OCI-LY7 (cell line): ENCODE data around the gene MFN1. TPM values are rescaled to one million over a fixed set of nuclear protein-coding genes. Genes with fewer than 3 reads are reported as not detected.

Source experiments
- BruUV-seq: library from RNA; stranded (reverse); fragments of 400-500 nt; replicated peaks from 2 replicates; lab custom pipeline; 2021; lab: Mats Ljungman, UMichigan
- CTCF ChIA-PET: fragments of 300-600 bp; sonication (Branson Sonifier 250); formaldehyde crosslinking; loops from one replicate; lab custom pipeline; 2022; ENCODE audit warnings: antibody characterized with exemption; ENCODE audit not compliant: unreplicated experiment; lab: Charles Lee
- POLR2A ChIA-PET: fragments of 300-600 bp; sonication (Branson Sonifier 250); formaldehyde crosslinking; loops from one replicate; lab custom pipeline; 2022; ENCODE audit warnings: antibody characterized with exemption; lab: Charles Lee
- DNase-seq: peaks from one replicate; pipeline ENCODE4 v3.0.0-alpha.2; 2015; ENCODE audit warnings: low spot score
- H2AFZ ChIP-seq: fragments of 200-600 bp; sonication (generic), shearing (Covaris generic); 2 replicates; pipeline ENCODE4 v1.6.1; 2014; ENCODE audit warnings: mild to moderate bottlenecking, antibody characterized with exemption, low read length, moderate library complexity
- H3K27ac ChIP-seq: fragments of 200-600 bp; sonication (generic); 2 replicates; pipeline ENCODE4 v1.5.1; 2014; ENCODE audit warnings: mixed run types, low read depth, mild to moderate bottlenecking, moderate library complexity, low read length, inconsistent platforms; ENCODE audit not compliant: poor library complexity, severe bottlenecking
- H3K36me3 ChIP-seq: fragments of 200-600 bp; sonication (generic); 2 replicates; pipeline ENCODE4 v1.6.1; 2014; ENCODE audit warnings: mild to moderate bottlenecking, antibody characterized with exemption, low read length, moderate library complexity, mixed read lengths; ENCODE audit not compliant: insufficient read depth
- H3K4me1 ChIP-seq: fragments of 200-600 bp; sonication (generic); 2 replicates; pipeline ENCODE4 v1.5.1; 2014; ENCODE audit warnings: mild to moderate bottlenecking, low read length; ENCODE audit not compliant: insufficient read depth, poor library complexity, severe bottlenecking
- H3K4me2 ChIP-seq: fragments of 200-600 bp; sonication (generic); 2 replicates; pipeline ENCODE4 v1.6.1; 2014; ENCODE audit warnings: mild to moderate bottlenecking, low read length
- H3K4me3 ChIP-seq: fragments of 200-600 bp; sonication (generic); 2 replicates; pipeline ENCODE4 v1.5.1; 2014; ENCODE audit warnings: mild to moderate bottlenecking, low read depth, low read length; ENCODE audit not compliant: poor library complexity, severe bottlenecking
- H3K79me2 ChIP-seq: fragments of 200-600 bp; sonication (generic); 2 replicates; pipeline ENCODE4 v1.6.1; 2016; ENCODE audit warnings: low read depth, mild to moderate bottlenecking, low read length, moderate library complexity, mixed read lengths; ENCODE audit not compliant: insufficient read depth
- H3K9me2 ChIP-seq: fragments of 200-600 bp; sonication (generic); 2 replicates; pipeline ENCODE4 v1.6.1; 2016; ENCODE audit warnings: mild to moderate bottlenecking, low read length, mixed read lengths; ENCODE audit not compliant: insufficient read depth
- H3K9me3 ChIP-seq: fragments of 200-600 bp; sonication (generic); 2 replicates; pipeline ENCODE4 v1.6.1; 2014; ENCODE audit warnings: mild to moderate bottlenecking, mixed run types, low read length, mixed read lengths
- H4K20me1 ChIP-seq: fragments of 200-600 bp; sonication (generic); 2 replicates; pipeline ENCODE4 v1.6.1; 2014; ENCODE audit warnings: mild to moderate bottlenecking, antibody characterized with exemption, low read length, moderate library complexity, mixed read lengths; ENCODE audit not compliant: insufficient read depth
- EZH2phosphoT487 ChIP-seq: fragments of 200-600 bp; sonication (generic); IDR thresholded peaks from 2 replicates; pipeline ENCODE4 v1.6.1; 2018; ENCODE audit warnings: low read depth, borderline replicate concordance, mild to moderate bottlenecking, mixed run types, antibody characterized with exemption, low read length, moderate library complexity, mixed read lengths
- intact Hi-C: fragments of 100-400 bp; cut with micrococcal nuclease; formaldehyde crosslinking; loops from one replicate; pipeline ENCODE4 v1.10.0; 2022; ENCODE audit not compliant: unreplicated experiment
- total RNA-seq, 2 experiments: library from RNA; depleted of rRNA in 1 of 2; stranded (reverse); fragments of >200 nt in 1 of 2; shearing (Covaris generic) in 1 of 2; gene quantifications; 2 replicates each; pipeline ENCODE4 v1.2.3, GENCODE V29; 2014 to 2022
- TF ChIP-seq, protein P1 (sequence below): fragments of 200-600 bp; sonication (generic); conservative IDR thresholded peaks from 2 replicates; pipeline ENCODE4 v1.5.1; 2014; ENCODE audit warnings: mild to moderate bottlenecking, antibody characterized with exemption, low read length, moderate library complexity, mixed read lengths

Gene MFN1
- total RNA-seq, 2 experiments from 2014 or later: 23.0 to 41.8 TPM

DNA sequence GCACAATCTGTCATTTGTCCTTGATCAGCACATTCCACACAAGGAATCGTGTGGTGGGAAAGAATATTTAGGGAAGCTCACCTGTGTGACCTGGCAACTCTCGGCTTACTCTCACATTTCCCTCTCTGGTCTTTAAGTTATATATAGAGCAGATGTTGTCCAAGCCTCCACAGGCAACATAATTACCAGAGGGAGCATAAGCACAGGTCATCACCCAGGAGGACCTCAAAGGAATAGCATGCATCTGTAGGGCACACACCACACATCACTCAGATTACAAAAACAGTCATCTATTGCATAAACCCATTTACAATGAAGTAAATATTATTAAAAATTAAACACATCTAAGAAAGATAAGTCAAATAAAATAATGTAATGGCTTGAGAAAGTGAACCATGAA lies 67.3 kb downstream of the MFN1 start:
- no TSS peak for BruUV-seq
- Histone ChIP-seq H3K4me2 (no peak overlapping the region), H3K27ac (no peak overlapping the region), H4K20me1 (no peaks in the 10 kb centered on the region), H2AFZ (no peak overlapping the region), H3K9me2 (no peaks in the 10 kb centered on the region), H3K4me3 (no peak overlapping the region), H3K79me2 (no peaks in the 10 kb centered on the region), H3K4me1 (no peaks in the 10 kb centered on the region), H3K36me3 (no peaks in the 10 kb centered on the region), H3K9me3 (no peaks in the 10 kb centered on the region)
- intact Hi-C loops: no loop called here
- DNase-seq: no peak
- CTCF ChIA-PET: no interaction called here
- TF ChIP-seq, protein P1, sequence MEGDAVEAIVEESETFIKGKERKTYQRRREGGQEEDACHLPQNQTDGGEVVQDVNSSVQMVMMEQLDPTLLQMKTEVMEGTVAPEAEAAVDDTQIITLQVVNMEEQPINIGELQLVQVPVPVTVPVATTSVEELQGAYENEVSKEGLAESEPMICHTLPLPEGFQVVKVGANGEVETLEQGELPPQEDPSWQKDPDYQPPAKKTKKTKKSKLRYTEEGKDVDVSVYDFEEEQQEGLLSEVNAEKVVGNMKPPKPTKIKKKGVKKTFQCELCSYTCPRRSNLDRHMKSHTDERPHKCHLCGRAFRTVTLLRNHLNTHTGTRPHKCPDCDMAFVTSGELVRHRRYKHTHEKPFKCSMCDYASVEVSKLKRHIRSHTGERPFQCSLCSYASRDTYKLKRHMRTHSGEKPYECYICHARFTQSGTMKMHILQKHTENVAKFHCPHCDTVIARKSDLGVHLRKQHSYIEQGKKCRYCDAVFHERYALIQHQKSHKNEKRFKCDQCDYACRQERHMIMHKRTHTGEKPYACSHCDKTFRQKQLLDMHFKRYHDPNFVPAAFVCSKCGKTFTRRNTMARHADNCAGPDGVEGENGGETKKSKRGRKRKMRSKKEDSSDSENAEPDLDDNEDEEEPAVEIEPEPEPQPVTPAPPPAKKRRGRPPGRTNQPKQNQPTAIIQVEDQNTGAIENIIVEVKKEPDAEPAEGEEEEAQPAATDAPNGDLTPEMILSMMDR: no peak
- no peak for TF ChIP-seq EZH2phosphoT487
- POLR2A ChIA-PET: no interaction called here

DNA sequence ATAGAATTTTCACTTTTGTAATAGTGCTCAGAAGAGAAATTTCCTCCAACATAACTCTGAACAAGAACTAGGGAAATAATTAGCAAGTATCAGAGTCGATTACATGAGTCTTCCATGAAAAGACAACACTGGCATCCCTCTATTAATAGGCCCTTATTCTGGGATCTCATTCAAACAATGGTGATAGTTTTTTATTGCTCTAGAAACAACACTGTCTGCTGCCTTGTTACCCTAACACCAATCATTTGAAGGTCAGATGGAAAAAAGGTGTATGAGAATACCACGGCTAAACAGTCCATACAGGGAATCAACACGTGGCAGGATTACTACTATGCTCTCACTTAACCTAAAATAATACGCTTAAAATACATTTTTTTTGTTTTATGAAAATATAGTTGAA lies 67.9 kb downstream of the MFN1 start:
- no TSS peak for BruUV-seq

DNA sequence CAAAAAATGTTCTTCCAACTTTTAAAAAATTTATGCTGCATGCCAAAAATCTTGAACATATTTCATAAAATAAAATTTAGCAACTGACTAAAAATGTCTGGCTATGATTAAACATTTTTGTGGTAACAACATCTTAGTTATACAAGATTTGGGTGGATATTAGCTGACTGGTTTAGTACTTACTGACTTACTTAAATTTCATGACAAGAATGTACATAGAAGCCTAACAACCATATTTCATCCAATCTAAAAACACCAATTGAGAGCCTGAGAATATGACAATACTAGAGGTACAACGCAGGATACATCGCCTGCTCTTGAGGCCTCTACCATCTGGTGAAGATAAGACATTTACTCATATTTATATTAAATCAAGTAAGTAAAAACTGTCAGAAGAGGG lies 69.2 kb downstream of the MFN1 start:
- Histone ChIP-seq H4K20me1 (no peaks in the 10 kb centered on the region), H3K79me2 (no peaks in the 10 kb centered on the region), H3K4me3 (no peak overlapping the region), H3K4me1 (no peaks in the 10 kb centered on the region), H2AFZ (no peak overlapping the region), H3K27ac (no peak overlapping the region), H3K4me2 (no peak overlapping the region), H3K9me2 (no peaks in the 10 kb centered on the region), H3K9me3 (no peaks in the 10 kb centered on the region), H3K36me3 (no peaks in the 10 kb centered on the region)
- TF ChIP-seq EZH2phosphoT487: no peak
- TF ChIP-seq, protein P1: no peak
- ChIA-PET POLR2A (interaction anchor here (1.4 to 1.5 kb wide), 2 partner anchors 12 to 16 kb away, joined by 3 to 4 read pairs; no protein-coding TSS in a partner anchor), CTCF (no interaction called here)
- DNase-seq: no peak
- intact Hi-C loops: no loop called here
- BruUV-seq: no TSS peak

More for the DNA sequence above, 67.9 kb downstream of the MFN1 start:
- Histone ChIP-seq H2AFZ (no peak overlapping the region), H3K4me3 (no peak overlapping the region), H3K36me3 (no peaks in the 10 kb centered on the region), H3K9me2 (no peaks in the 10 kb centered on the region), H3K9me3 (no peaks in the 10 kb centered on the region), H3K79me2 (no peaks in the 10 kb centered on the region), H3K4me2 (no peak overlapping the region), H3K4me1 (no peaks in the 10 kb centered on the region), H3K27ac (no peak overlapping the region), H4K20me1 (no peaks in the 10 kb centered on the region)
- CTCF ChIA-PET: no interaction called here
- no peak for DNase-seq
- POLR2A ChIA-PET: interaction anchor here (0.6 to 1.5 kb wide), 4 partner anchors 14 to 1687 kb away, joined by 3 to 4 read pairs (median 3); no protein-coding TSS in a partner anchor
- TF ChIP-seq, protein P1: no peak
- intact Hi-C loops: no loop called here
